Measurements from ENCODE around the gene TLE2.

DNA sequence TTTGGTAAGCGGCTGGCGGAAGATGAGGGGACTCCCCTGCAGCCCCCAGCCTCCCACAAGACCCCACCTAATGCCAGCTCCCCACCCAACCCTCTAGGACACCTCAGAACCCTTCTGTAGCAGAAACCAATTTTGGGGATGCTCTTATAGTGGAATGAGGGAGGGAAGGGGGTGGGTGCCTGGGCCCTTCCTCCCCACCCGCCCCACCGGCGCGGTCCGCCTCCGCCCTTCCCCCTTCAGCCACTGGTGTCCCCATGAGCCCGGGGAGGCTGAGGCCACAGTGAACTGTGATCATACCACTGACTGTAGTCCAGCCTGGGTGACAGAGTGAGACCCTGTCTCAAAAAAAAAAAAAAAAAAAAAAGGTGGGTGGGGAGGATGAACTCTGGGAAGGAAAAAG, 35.5 kb downstream of the TLE2 start:
- TF ChIP-seq, protein P1, sequence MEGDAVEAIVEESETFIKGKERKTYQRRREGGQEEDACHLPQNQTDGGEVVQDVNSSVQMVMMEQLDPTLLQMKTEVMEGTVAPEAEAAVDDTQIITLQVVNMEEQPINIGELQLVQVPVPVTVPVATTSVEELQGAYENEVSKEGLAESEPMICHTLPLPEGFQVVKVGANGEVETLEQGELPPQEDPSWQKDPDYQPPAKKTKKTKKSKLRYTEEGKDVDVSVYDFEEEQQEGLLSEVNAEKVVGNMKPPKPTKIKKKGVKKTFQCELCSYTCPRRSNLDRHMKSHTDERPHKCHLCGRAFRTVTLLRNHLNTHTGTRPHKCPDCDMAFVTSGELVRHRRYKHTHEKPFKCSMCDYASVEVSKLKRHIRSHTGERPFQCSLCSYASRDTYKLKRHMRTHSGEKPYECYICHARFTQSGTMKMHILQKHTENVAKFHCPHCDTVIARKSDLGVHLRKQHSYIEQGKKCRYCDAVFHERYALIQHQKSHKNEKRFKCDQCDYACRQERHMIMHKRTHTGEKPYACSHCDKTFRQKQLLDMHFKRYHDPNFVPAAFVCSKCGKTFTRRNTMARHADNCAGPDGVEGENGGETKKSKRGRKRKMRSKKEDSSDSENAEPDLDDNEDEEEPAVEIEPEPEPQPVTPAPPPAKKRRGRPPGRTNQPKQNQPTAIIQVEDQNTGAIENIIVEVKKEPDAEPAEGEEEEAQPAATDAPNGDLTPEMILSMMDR (IDR thresholded peaks at IDR 0.05; ENCODE audit: insufficient read depth, low read length, poor library complexity, severe bottlenecking) = no peak
- TF ChIP-seq EZH2phosphoT487 (conservative IDR thresholded peaks at IDR 0.05; ENCODE audit: low read length) = no peak

Data from SU-DHL-6 (cell line).